Measurements from ENCODE around the gene PPP1R14B. TPM values are rescaled to one million over a fixed set of nuclear protein-coding genes. Genes with fewer than 3 reads are reported as not detected.

The PPP1R14B gene
- polyA plus RNA-seq, 3 donors, result 11.7 to 40.7 (median 34.2) TPM

GRCh38 chr11:64291262-64291751 lies 44.6 kb upstream of the PPP1R14B start, which contains the start of gene KCNK4:
KCNK4 (plus strand) TSS chr11:64291302; CDS start chr11:64293019, 1,717 bp downstream.
- peaks cover 4 to 29% of the 10 kb centered on the region in 2 donors for H3K9me3 ChIP-seq (replicated peaks in 1 of 2; ENCODE audit: control insufficient read depth in 1 of 2, insufficient read depth in 1 of 2, low read length in 2 of 2)
- peak within 1 kb of the TSS; percentile 54 for H3K4me2 ChIP-seq (replicated peaks; ENCODE audit: extremely low read depth, low read length, poor library complexity, severe bottlenecking)
- H3K27me3 Mint-ChIP-seq (ENCODE audit: low read depth in 3 of 3), result peaks cover 57 to 76% (median 61%) of the 10 kb centered on the region in 3 donors
- H3K27ac Mint-ChIP-seq, result no peak within 1 kb of the TSS
- H3K36me3 Mint-ChIP-seq, result peaks cover 5 to 15% of the 10 kb centered on the region in 2 donors
- no peak for TF ChIP-seq CTCF (IDR thresholded peaks at IDR 0.05)
- no peak within 1 kb of the TSS for H2AFZ ChIP-seq (ENCODE audit: insufficient read depth, low read depth, low read length, poor library complexity, severe bottlenecking)
- intact Hi-C loops (cut with micrococcal nuclease), result no loop called here
- peak within 1 kb of the TSS in 1 of 3 experiments; percentile 25 for H3K4me3 ChIP-seq (replicated peaks in 1 of 3; ENCODE audit: low read depth in 2 of 3, low read length in 3 of 3)
- no peaks in the 10 kb centered on the region for H4K20me1 ChIP-seq (ENCODE audit: insufficient read depth, low read length)
- H3K27ac ChIP-seq (ENCODE audit: low read depth in 1 of 2, low read length in 2 of 2), result no peak within 1 kb of the TSS
- no peaks in the 10 kb centered on the region for H3K79me2 ChIP-seq (ENCODE audit: insufficient read depth, low read length)
- H3K4me1 Mint-ChIP-seq, result peaks cover 13% of the 10 kb centered on the region
- H3K4me1 ChIP-seq (ENCODE audit: control insufficient read depth in 1 of 2, insufficient read depth in 2 of 2, low read length in 2 of 2), result peaks cover 5 to 19% of the 10 kb centered on the region in 2 donors
- H3K9ac ChIP-seq (ENCODE audit: insufficient read depth, low read length, poor library complexity, severe bottlenecking), result no peak within 1 kb of the TSS
- peak within 1 kb of the TSS in 1 of 2 donors; percentile 81 for H3K4me3 Mint-ChIP-seq
- H3K27me3 ChIP-seq (ENCODE audit: control insufficient read depth in 2 of 2, insufficient read depth in 2 of 2, low read length in 2 of 2), result peaks cover 43 to 57% of the 10 kb centered on the region in 2 donors
- DNase-seq, result no peak
- WGBS (ENCODE audit: insufficient coverage), result 4% methylated on average over 45 of the region's 45 CpGs
- H3K36me3 ChIP-seq (replicated peaks in 1 of 2; ENCODE audit: control insufficient read depth in 1 of 2, insufficient read depth in 2 of 2, low read length in 2 of 2), result no peaks in the 10 kb centered on the region
- peaks cover 0 to 20% (median 3%) of the 10 kb centered on the region in 7 donors for H3K9me3 Mint-ChIP-seq

- Mint-ChIP-seq H3K9me3 (peaks cover 0 to 17% (median 3%) of the 10 kb centered on the region in 7 donors), H3K4me3 (peak overlapping the region in 1 of 2 donors; percentile 81), H3K36me3 (peaks cover 5 to 15% of the 10 kb centered on the region in 2 donors), H3K4me1 (peaks cover 16% of the 10 kb centered on the region), H3K27me3 (ENCODE audit: low read depth in 3 of 3) (peaks cover 50 to 69% (median 54%) of the 10 kb centered on the region in 3 donors), H3K27ac (no peak overlapping the region)
- intact Hi-C loops (cut with micrococcal nuclease), result no loop called here
- no peak overlapping the region for H3K9ac ChIP-seq (ENCODE audit: insufficient read depth, low read length, poor library complexity, severe bottlenecking)
- no peak overlapping the region for H3K4me2 ChIP-seq (replicated peaks; ENCODE audit: extremely low read depth, low read length, poor library complexity, severe bottlenecking)
- H3K4me3 ChIP-seq (replicated peaks in 1 of 3; ENCODE audit: low read depth in 2 of 3, low read length in 3 of 3), result no peak overlapping the region
- H3K9me3 ChIP-seq (replicated peaks in 1 of 2; ENCODE audit: control insufficient read depth in 1 of 2, insufficient read depth in 1 of 2, low read length in 2 of 2), result peaks cover 4 to 26% of the 10 kb centered on the region in 2 donors
- H3K36me3 ChIP-seq (replicated peaks in 1 of 2; ENCODE audit: control insufficient read depth in 1 of 2, insufficient read depth in 2 of 2, low read length in 2 of 2), result no peaks in the 10 kb centered on the region
- peaks cover 11 to 25% of the 10 kb centered on the region in 2 donors for H3K4me1 ChIP-seq (ENCODE audit: control insufficient read depth in 1 of 2, insufficient read depth in 2 of 2, low read length in 2 of 2)
- peaks cover 36 to 50% of the 10 kb centered on the region in 2 donors for H3K27me3 ChIP-seq (ENCODE audit: control insufficient read depth in 2 of 2, insufficient read depth in 2 of 2, low read length in 2 of 2)
- no peak overlapping the region for H2AFZ ChIP-seq (ENCODE audit: insufficient read depth, low read depth, low read length, poor library complexity, severe bottlenecking)
- no peak overlapping the region for H3K27ac ChIP-seq (ENCODE audit: low read depth in 1 of 2, low read length in 2 of 2)
- 57% methylated on average over 8 of the region's 10 CpGs for WGBS (ENCODE audit: insufficient coverage)
- peak in 1 of 3 donors; percentile 65 for DNase-seq
- H3K79me2 ChIP-seq (ENCODE audit: insufficient read depth, low read length), result no peaks in the 10 kb centered on the region
- no peaks in the 10 kb centered on the region for H4K20me1 ChIP-seq (ENCODE audit: insufficient read depth, low read length)
- TF ChIP-seq CTCF (IDR thresholded peaks at IDR 0.05), result no peak
These were observed 43.9 kb upstream of the PPP1R14B start for GRCh38 chr11:64290352-64291261.
